Panc1 (cell line): Measurements from ENCODE around the gene OTOG. TPM values are rescaled to one million over a fixed set of nuclear protein-coding genes. Genes with fewer than 3 reads are reported as not detected.

Experiments used
- ATAC-seq: fragments of 200-7000 bp; cut with Tn5 transposase; 2 replicates; pipeline ENCODE4 v1.9.1; 2020; ENCODE audit warnings: mild to moderate bottlenecking, moderate library complexity
- BruUV-seq: library from RNA; stranded (reverse); fragments of 400-500 nt; replicated peaks from 2 replicates; lab custom pipeline; 2021; lab: Mats Ljungman, UMichigan
- CTCF ChIA-PET: fragments of 300-600 bp; sonication (Branson Sonifier 250); formaldehyde crosslinking; loops from one replicate; lab custom pipeline; 2022; ENCODE audit warnings: antibody characterized with exemption; lab: Charles Lee
- POLR2A ChIA-PET: fragments of 300-600 bp; sonication (Branson Sonifier 250); formaldehyde crosslinking; loops from one replicate; lab custom pipeline; 2022; ENCODE audit warnings: antibody characterized with exemption; lab: Charles Lee
- DNase-seq: peaks from one replicate; pipeline ENCODE4 v3.0.0-alpha.2; 2010; ENCODE audit warnings: low read depth, low spot score
- H3K27ac ChIP-seq: 2 replicates; pipeline ENCODE4 v1.5.1; 2011; ENCODE audit warnings: mild to moderate bottlenecking, low read length, inconsistent platforms
- H3K27me3 ChIP-seq: fragments of 200-500 bp; sonication (Bioruptor generic); 2 replicates; pipeline ENCODE4 v1.6.0; 2014; ENCODE audit warnings: low read length, inconsistent platforms; ENCODE audit not compliant: control insufficient read depth, insufficient read depth
- H3K36me3 ChIP-seq: fragments of 200-500 bp; sonication (Bioruptor generic); 2 replicates; pipeline ENCODE4 v1.5.1; 2014; ENCODE audit warnings: inconsistent platforms, mild to moderate bottlenecking, low read length, moderate library complexity; ENCODE audit not compliant: control insufficient read depth, insufficient read depth
- H3K4me1 ChIP-seq: 2 replicates; pipeline ENCODE4 v1.5.1; 2011; ENCODE audit warnings: inconsistent platforms, mild to moderate bottlenecking, low read length, moderate library complexity; ENCODE audit not compliant: control insufficient read depth, insufficient read depth
- H3K4me3 ChIP-seq, 2 experiments: 2 replicates each; pipeline ENCODE4 v1.5.1; 2011 to 2012; ENCODE audit warnings: low read depth in 2 of 2, low read length in 2 of 2, mild to moderate bottlenecking in 2 of 2, inconsistent platforms in 1 of 2, moderate library complexity in 1 of 2
- H3K9me3 ChIP-seq: fragments of 200-500 bp; sonication (Bioruptor generic); 2 replicates; pipeline ENCODE4 v1.5.1; 2014; ENCODE audit warnings: low read depth, mild to moderate bottlenecking, inconsistent platforms, low read length, moderate library complexity; ENCODE audit not compliant: control insufficient read depth, insufficient read depth
- POLR2AphosphoS5 ChIP-seq: IDR thresholded peaks from 2 replicates; pipeline ENCODE4 v1.6.1; 2012; ENCODE audit warnings: mild to moderate bottlenecking, low read depth, low read length, moderate library complexity
- SIN3A ChIP-seq: IDR thresholded peaks from 2 replicates; pipeline ENCODE4 v1.6.1; 2012; ENCODE audit warnings: low read depth, mild to moderate bottlenecking, low read length, moderate library complexity, borderline replicate concordance; ENCODE audit not compliant: insufficient read depth
- TCF7L2 ChIP-seq: IDR thresholded peaks from 2 replicates; pipeline ENCODE4 v1.6.1; 2011; ENCODE audit warnings: mild to moderate bottlenecking, low read depth, low read length, inconsistent platforms
- in situ Hi-C: cut with HindIII; loops from 2 replicates; pipeline ENCODE4 v1.10.0; 2016; ENCODE audit warnings: low sequenced_read_pairs, low pct_unique_long_range_greater_than_20kb
- intact Hi-C: fragments of 100-400 bp; cut with micrococcal nuclease; formaldehyde crosslinking; loops from one replicate; pipeline ENCODE4 v1.10.0; 2022; ENCODE audit not compliant: unreplicated experiment
- total RNA-seq: library from RNA; stranded (reverse); gene quantifications from one replicate; pipeline ENCODE4 v1.2.1, GENCODE V29; 2021; ENCODE audit not compliant: unreplicated experiment
- TF ChIP-seq, protein P1 (sequence below): fragments of 450-650 bp; IDR thresholded peaks from 2 replicates; pipeline ENCODE4 v1.5.1; 2017; ENCODE audit warnings: mild to moderate bottlenecking
- TF ChIP-seq, protein P2 (sequence below), 2 experiments: IDR thresholded peaks; 2 replicates each; pipeline ENCODE4 v1.6.1; 2011 to 2012; ENCODE audit warnings: low read depth in 2 of 2, control low read depth in 1 of 2, low read length in 1 of 2, mild to moderate bottlenecking in 1 of 2, moderate library complexity in 1 of 2; ENCODE audit not compliant: insufficient read depth in 1 of 2

The OTOG gene
- total RNA-seq, 1 experiment from 2014 or later: not detected

DNA sequence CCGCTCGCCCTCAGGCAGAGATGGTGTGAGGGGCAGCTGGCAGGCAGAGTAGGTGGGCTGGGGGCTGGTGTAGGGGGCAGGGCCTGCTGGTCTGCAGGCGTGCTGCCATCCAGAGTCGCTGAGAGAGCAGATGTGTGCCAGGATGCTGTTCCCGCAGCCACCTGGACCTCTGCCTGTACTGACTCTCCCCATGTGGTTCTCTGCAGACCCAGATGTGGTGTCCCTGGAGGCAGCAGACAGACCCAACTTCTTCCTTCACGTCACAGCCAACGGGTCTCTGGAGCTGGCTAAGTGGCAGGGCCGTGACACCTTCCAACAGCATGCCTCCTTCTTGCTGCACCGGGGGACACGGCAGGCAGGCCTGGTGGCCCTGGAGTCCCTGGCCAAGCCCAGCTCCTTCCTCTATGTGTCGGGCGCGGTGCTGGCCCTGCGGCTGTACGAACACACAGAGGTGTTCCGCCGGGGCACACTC is 58.6 kb downstream of the OTOG start:
- intact Hi-C loops (no loop called here), in situ Hi-C loops (no loop called here)
- CTCF ChIA-PET: no interaction called here
- no peaks in the 10 kb centered on the region for H3K27me3 ChIP-seq
- DNase-seq: no peak
- H3K27ac ChIP-seq: no peak overlapping the region
- no peaks in the 10 kb centered on the region for H3K4me1 ChIP-seq
- no peak overlapping the region for H3K4me3 ChIP-seq
- POLR2A ChIA-PET: no interaction called here
- no peaks in the 10 kb centered on the region for H3K9me3 ChIP-seq
- no TSS peak for BruUV-seq
- ATAC-seq: no peak
- H3K36me3 ChIP-seq: no peaks in the 10 kb centered on the region
- TF ChIP-seq POLR2AphosphoS5 (no peak), TCF7L2 (no peak), SIN3A (no peak)
- TF ChIP-seq, protein P1, sequence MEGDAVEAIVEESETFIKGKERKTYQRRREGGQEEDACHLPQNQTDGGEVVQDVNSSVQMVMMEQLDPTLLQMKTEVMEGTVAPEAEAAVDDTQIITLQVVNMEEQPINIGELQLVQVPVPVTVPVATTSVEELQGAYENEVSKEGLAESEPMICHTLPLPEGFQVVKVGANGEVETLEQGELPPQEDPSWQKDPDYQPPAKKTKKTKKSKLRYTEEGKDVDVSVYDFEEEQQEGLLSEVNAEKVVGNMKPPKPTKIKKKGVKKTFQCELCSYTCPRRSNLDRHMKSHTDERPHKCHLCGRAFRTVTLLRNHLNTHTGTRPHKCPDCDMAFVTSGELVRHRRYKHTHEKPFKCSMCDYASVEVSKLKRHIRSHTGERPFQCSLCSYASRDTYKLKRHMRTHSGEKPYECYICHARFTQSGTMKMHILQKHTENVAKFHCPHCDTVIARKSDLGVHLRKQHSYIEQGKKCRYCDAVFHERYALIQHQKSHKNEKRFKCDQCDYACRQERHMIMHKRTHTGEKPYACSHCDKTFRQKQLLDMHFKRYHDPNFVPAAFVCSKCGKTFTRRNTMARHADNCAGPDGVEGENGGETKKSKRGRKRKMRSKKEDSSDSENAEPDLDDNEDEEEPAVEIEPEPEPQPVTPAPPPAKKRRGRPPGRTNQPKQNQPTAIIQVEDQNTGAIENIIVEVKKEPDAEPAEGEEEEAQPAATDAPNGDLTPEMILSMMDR: no peak
- TF ChIP-seq, protein P2, sequence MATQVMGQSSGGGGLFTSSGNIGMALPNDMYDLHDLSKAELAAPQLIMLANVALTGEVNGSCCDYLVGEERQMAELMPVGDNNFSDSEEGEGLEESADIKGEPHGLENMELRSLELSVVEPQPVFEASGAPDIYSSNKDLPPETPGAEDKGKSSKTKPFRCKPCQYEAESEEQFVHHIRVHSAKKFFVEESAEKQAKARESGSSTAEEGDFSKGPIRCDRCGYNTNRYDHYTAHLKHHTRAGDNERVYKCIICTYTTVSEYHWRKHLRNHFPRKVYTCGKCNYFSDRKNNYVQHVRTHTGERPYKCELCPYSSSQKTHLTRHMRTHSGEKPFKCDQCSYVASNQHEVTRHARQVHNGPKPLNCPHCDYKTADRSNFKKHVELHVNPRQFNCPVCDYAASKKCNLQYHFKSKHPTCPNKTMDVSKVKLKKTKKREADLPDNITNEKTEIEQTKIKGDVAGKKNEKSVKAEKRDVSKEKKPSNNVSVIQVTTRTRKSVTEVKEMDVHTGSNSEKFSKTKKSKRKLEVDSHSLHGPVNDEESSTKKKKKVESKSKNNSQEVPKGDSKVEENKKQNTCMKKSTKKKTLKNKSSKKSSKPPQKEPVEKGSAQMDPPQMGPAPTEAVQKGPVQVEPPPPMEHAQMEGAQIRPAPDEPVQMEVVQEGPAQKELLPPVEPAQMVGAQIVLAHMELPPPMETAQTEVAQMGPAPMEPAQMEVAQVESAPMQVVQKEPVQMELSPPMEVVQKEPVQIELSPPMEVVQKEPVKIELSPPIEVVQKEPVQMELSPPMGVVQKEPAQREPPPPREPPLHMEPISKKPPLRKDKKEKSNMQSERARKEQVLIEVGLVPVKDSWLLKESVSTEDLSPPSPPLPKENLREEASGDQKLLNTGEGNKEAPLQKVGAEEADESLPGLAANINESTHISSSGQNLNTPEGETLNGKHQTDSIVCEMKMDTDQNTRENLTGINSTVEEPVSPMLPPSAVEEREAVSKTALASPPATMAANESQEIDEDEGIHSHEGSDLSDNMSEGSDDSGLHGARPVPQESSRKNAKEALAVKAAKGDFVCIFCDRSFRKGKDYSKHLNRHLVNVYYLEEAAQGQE (IDR thresholded peaks at IDR 0.05; ENCODE audit: insufficient read depth in 1 of 2, low read depth in 2 of 2, low read length in 1 of 2): no peak

DNA sequence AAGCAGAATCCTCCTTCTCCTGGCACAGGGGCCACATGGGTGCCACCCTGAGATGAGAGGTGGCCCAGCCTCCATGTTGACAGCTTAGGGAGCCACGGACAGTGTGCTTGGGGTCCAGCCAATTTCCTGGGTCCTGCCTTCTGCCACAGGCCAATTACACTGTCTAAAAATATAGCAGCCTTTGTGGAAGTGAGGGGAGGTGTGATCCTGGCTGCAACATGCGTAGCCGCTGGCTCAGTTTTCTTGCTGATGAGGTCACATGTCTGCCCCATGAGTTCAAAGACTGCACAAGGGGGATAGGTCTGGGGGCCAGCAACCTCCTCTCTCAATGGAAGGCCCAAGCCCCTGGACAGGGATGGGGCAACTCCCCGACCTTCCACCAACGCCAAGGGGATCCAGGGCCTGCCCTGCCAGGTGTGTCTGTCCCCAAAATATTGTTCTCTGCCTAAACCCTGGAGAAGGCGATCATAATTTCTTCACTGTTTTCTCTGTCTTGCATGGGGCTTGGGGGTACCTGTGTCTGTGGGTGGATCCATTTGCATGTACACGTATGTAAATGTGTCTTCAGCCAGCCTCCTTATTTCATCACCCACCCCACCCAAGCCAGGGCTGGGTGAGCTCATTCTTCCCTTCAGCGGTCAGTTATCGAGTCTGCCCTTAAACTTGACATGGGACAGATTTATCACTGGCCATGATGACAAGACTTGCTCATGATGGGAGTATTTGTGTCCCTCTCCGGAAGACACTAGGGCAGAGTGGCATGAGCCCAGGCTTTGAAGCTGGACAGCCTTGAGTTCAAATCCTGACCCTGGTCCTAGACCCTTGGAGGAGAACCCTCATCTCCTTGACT is 59.4 kb downstream of the OTOG start:
- H3K27me3 ChIP-seq: no peaks in the 10 kb centered on the region
- ChIA-PET CTCF (no interaction called here), POLR2A (no interaction called here)
- no peaks in the 10 kb centered on the region for H3K9me3 ChIP-seq
- no peak for DNase-seq
- intact Hi-C loops: no loop called here
- no peak overlapping the region for H3K27ac ChIP-seq
- H3K4me3 ChIP-seq: no peak overlapping the region
- BruUV-seq: no TSS peak
- TF ChIP-seq, protein P2 (IDR thresholded peaks at IDR 0.05; ENCODE audit: insufficient read depth in 1 of 2, low read depth in 2 of 2, low read length in 1 of 2): no peak
- TF ChIP-seq TCF7L2: no peak
- no peak for TF ChIP-seq POLR2AphosphoS5
- TF ChIP-seq, protein P1: no peak
- TF ChIP-seq SIN3A: no peak
- H3K36me3 ChIP-seq: no peaks in the 10 kb centered on the region
- ATAC-seq: no peak
- H3K4me1 ChIP-seq: no peaks in the 10 kb centered on the region
- in situ Hi-C loops: no loop called here
